ENCODE measurements around the gene MOSPD3.

The MOSPD3 gene

GRCh38 chr7:100641860-100642533 lies 29.7 kb downstream of the MOSPD3 start:
- TF ChIP-seq POLR2AphosphoS5 (IDR thresholded peaks at IDR 0.05; ENCODE audit: low read depth, low read length) (no peak), FOXP2 (optimal IDR thresholded peaks at IDR 0.05; ENCODE audit: borderline replicate concordance, extremely low read depth, extremely low read length, insufficient read depth) (no peak), TAF1 (IDR thresholded peaks at IDR 0.05; ENCODE audit: borderline replicate concordance, insufficient read depth, low read length) (no peak), REST (IDR thresholded peaks at IDR 0.05; ENCODE audit: insufficient read depth in 1 of 2, low read depth in 2 of 2, low read length in 2 of 2) (no peak), SIN3A (IDR thresholded peaks at IDR 0.05; ENCODE audit: borderline replicate concordance, insufficient read depth, low read length) (no peak)

GRCh38 chr7:100642534-100642907 lies 30.2 kb downstream of the MOSPD3 start:
- no peak for TF ChIP-seq POLR2AphosphoS5 (IDR thresholded peaks at IDR 0.05; ENCODE audit: low read depth, low read length)
- TF ChIP-seq SIN3A (IDR thresholded peaks at IDR 0.05; ENCODE audit: borderline replicate concordance, insufficient read depth, low read length) = no peak
- TF ChIP-seq TAF1 (IDR thresholded peaks at IDR 0.05; ENCODE audit: borderline replicate concordance, insufficient read depth, low read length) = no peak
- TF ChIP-seq REST (IDR thresholded peaks at IDR 0.05; ENCODE audit: insufficient read depth in 1 of 2, low read depth in 2 of 2, low read length in 2 of 2) = no peak
- TF ChIP-seq FOXP2 (optimal IDR thresholded peaks at IDR 0.05; ENCODE audit: borderline replicate concordance, extremely low read depth, extremely low read length, insufficient read depth) = no peak

GRCh38 chr7:100649826-100650565 lies 37.7 kb downstream of the MOSPD3 start:
- TF ChIP-seq REST (IDR thresholded peaks at IDR 0.05; ENCODE audit: insufficient read depth in 1 of 2, low read depth in 2 of 2, low read length in 2 of 2) (no peak), SIN3A (IDR thresholded peaks at IDR 0.05; ENCODE audit: borderline replicate concordance, insufficient read depth, low read length) (no peak), POLR2AphosphoS5 (IDR thresholded peaks at IDR 0.05; ENCODE audit: low read depth, low read length) (no peak), TAF1 (IDR thresholded peaks at IDR 0.05; ENCODE audit: borderline replicate concordance, insufficient read depth, low read length) (no peak), FOXP2 (optimal IDR thresholded peaks at IDR 0.05; ENCODE audit: borderline replicate concordance, extremely low read depth, extremely low read length, insufficient read depth) (no peak)

- TF ChIP-seq SIN3A (IDR thresholded peaks at IDR 0.05; ENCODE audit: borderline replicate concordance, insufficient read depth, low read length) (no peak), REST (IDR thresholded peaks at IDR 0.05; ENCODE audit: insufficient read depth in 1 of 2, low read depth in 2 of 2, low read length in 2 of 2) (no peak), FOXP2 (optimal IDR thresholded peaks at IDR 0.05; ENCODE audit: borderline replicate concordance, extremely low read depth, extremely low read length, insufficient read depth) (no peak), TAF1 (IDR thresholded peaks at IDR 0.05; ENCODE audit: borderline replicate concordance, insufficient read depth, low read length) (no peak), POLR2AphosphoS5 (IDR thresholded peaks at IDR 0.05; ENCODE audit: low read depth, low read length) (no peak)
Observed at GRCh38 chr7:100654908-100655831, 42.8 kb downstream of the MOSPD3 start.

All from PFSK-1 (cell line).